Measurements from ENCODE around the gene HYDIN.

DNA sequence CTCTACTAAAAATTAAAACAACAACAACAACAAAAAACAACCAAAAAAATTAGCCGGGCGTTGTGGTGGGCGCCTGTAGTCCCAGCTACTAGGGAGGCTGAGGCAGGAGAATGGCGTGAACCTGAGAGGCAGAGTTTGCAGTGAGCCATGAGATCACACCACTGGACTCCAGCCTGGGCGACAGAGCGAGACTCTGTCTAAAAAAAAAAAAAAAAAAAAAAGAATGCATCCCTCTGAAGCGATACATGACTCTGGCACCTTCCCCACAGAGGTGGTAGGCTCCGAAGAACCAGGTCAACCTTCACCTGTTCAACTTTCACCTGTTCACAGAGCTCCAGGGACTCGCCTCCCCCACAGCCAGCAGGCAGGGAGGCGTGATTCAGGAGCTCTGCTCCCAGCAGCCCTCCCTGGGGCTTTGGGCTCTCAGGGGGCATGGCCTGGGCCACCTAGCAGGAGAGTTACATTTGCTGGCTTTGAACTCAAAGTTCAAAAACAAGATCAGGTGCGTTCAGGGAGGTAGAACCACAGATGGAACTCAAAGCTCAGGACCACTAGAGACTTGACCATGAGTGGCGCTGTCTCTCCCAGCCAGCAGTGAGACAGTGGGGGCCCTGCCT, 435.1 kb downstream of the HYDIN start:
- no peak for TF ChIP-seq SPI1 (IDR thresholded peaks at IDR 0.05; ENCODE audit: low read depth, low read length)
- no peak for TF ChIP-seq POLR2A (IDR thresholded peaks at IDR 0.05; ENCODE audit: low read depth, low read length)
- no peak for TF ChIP-seq POU2F2 (IDR thresholded peaks at IDR 0.05; ENCODE audit: low read depth, low read length)

Measured in GM12891 (cell line).